HCT116 (cell line): ENCODE measurements around the gene TPP1. TPM values are rescaled to one million over a fixed set of nuclear protein-coding genes. Genes with fewer than 3 reads are reported as not detected.

ENCODE experiments used
- ATAC-seq: fragments of 200-7000 bp; cut with Tn5 transposase; 2 replicates; pipeline ENCODE4 v1.9.1; 2020; ENCODE audit warnings: mild to moderate bottlenecking, moderate library complexity
- BruUV-seq: library from RNA; stranded (reverse); fragments of 400-500 nt; replicated peaks from 2 replicates; lab custom pipeline; 2021; lab: Mats Ljungman, UMichigan
- CTCF ChIA-PET: fragments of 300-600 bp; sonication (Branson Sonifier 250); formaldehyde crosslinking; loops from one replicate; lab custom pipeline; 2021; ENCODE audit warnings: antibody characterized with exemption; lab: Charles Lee
- POLR2A ChIA-PET: fragments of 300-600, 350-600 bp; sonication (Branson Sonifier 250); formaldehyde crosslinking; loops from one replicate; lab custom pipeline; 2021; ENCODE audit warnings: antibody characterized with exemption; lab: Charles Lee
- RAD21 ChIA-PET, 2 experiments: fragments of 300-600 bp; sonication (Branson Sonifier 250); formaldehyde crosslinking; loops; one replicate each; lab custom pipeline; 2023; ENCODE audit warnings: low total read pairs in 2 of 2; ENCODE audit not compliant: uncharacterized antibody in 2 of 2, unreplicated experiment in 2 of 2, low non-redundant PET in 1 of 2; lab: Charles Lee
- DNase-seq: peaks from one replicate; pipeline ENCODE4 v3.0.0-alpha.2; 2010; ENCODE audit warnings: low read depth, low spot score
- H2AFZ ChIP-seq: fragments of 200-600 bp; shearing (Covaris generic), sonication (generic); 2 replicates; pipeline ENCODE4 v1.6.1; 2017; ENCODE audit warnings: low read depth, mixed run types, mixed read lengths, antibody characterized with exemption, low read length; ENCODE audit not compliant: poor library complexity, severe bottlenecking
- H3K27ac ChIP-seq: 2 replicates; pipeline ENCODE4 v1.5.1; 2012; ENCODE audit warnings: low read depth, low read length
- H3K27me3 ChIP-seq: fragments of 200-600 bp; sonication (generic); 2 replicates; pipeline ENCODE4 v1.6.1; 2016; ENCODE audit warnings: mixed run types, low read length, mixed read lengths; ENCODE audit not compliant: insufficient read depth
- H3K36me3 ChIP-seq, 2 experiments: fragments of 200-500 bp in 1 of 2; fragments of 200-600 bp in 1 of 2; sonication (Bioruptor generic) in 1 of 2; sonication (generic) in 1 of 2; 2 replicates each; pipeline versions ENCODE4 v1.5.1 to v1.6.1; 2014 to 2016; ENCODE audit warnings: low read length in 2 of 2, inconsistent platforms in 1 of 2, mixed read lengths in 1 of 2, mixed run types in 1 of 2; ENCODE audit not compliant: insufficient read depth in 2 of 2, control insufficient read depth in 1 of 2
- H3K4me1 ChIP-seq, 2 experiments: fragments of 200-600 bp in 1 of 2; sonication (generic) in 1 of 2; 2 replicates each; pipeline versions ENCODE4 v1.5.1 to v1.6.1; 2012 to 2017; ENCODE audit warnings: low read length in 2 of 2, inconsistent platforms in 1 of 2, mild to moderate bottlenecking in 1 of 2, mixed read lengths in 1 of 2, mixed run types in 1 of 2, moderate library complexity in 1 of 2; ENCODE audit not compliant: insufficient read depth in 2 of 2, control insufficient read depth in 1 of 2
- H3K4me2 ChIP-seq: fragments of 200-600 bp; sonication (generic); 2 replicates; pipeline ENCODE4 v1.6.1; 2017; ENCODE audit warnings: mixed run types, low read length, mixed read lengths
- H3K4me3 ChIP-seq, 2 experiments: fragments of 200-600 bp in 1 of 2; sonication (generic) in 1 of 2; replicated peaks in 1 of 2; 2 replicates each; pipeline ENCODE4 v1.5.1; 2011 to 2016; ENCODE audit warnings: low read length in 2 of 2, control low read depth in 1 of 2, low read depth in 1 of 2, mild to moderate bottlenecking in 1 of 2, mixed read lengths in 1 of 2, mixed run types in 1 of 2
- H3K79me2 ChIP-seq: fragments of 200-600 bp; sonication (generic); 2 replicates; pipeline ENCODE4 v1.6.1; 2017; ENCODE audit warnings: mild to moderate bottlenecking, mixed run types, low read length, moderate library complexity, mixed read lengths; ENCODE audit not compliant: insufficient read depth
- H3K9ac ChIP-seq: fragments of 200-600 bp; sonication (generic); 2 replicates; pipeline ENCODE4 v1.6.1; 2016; ENCODE audit warnings: low read length, mixed read lengths
- H3K9me2 ChIP-seq: fragments of 200-600 bp; sonication (generic), shearing (Covaris generic); 2 replicates; pipeline ENCODE4 v1.6.1; 2017; ENCODE audit warnings: mixed run types, mild to moderate bottlenecking, moderate library complexity; ENCODE audit not compliant: insufficient read depth
- H3K9me3 ChIP-seq, 2 experiments: fragments of 200-500 bp in 1 of 2; fragments of 200-600 bp in 1 of 2; sonication (Bioruptor generic) in 1 of 2; sonication (generic) in 1 of 2; 2 replicates each; pipeline ENCODE4 v1.6.1; 2014 to 2017; ENCODE audit warnings: low read length in 2 of 2, mixed read lengths in 2 of 2, inconsistent platforms in 1 of 2, low read depth in 1 of 2, mild to moderate bottlenecking in 1 of 2, mixed run types in 1 of 2, moderate library complexity in 1 of 2; ENCODE audit not compliant: control insufficient read depth in 1 of 2, insufficient read depth in 1 of 2
- H4K20me1 ChIP-seq: fragments of 200-600 bp; sonication (generic), shearing (Covaris generic); 2 replicates; pipeline ENCODE4 v1.6.1; 2017; ENCODE audit warnings: mixed run types, mild to moderate bottlenecking, moderate library complexity; ENCODE audit not compliant: insufficient read depth
- CBX3 ChIP-seq: IDR thresholded peaks from 2 replicates; pipeline ENCODE4 v1.6.1; 2012; ENCODE audit warnings: low read depth
- CEBPB ChIP-seq: IDR thresholded peaks from 2 replicates; pipeline ENCODE4 v1.6.1; 2012; ENCODE audit warnings: low read depth
- ELF1 ChIP-seq: IDR thresholded peaks from 2 replicates; pipeline ENCODE4 v1.6.1; 2012; ENCODE audit warnings: low read depth, borderline replicate concordance
- EZH2phosphoT487 ChIP-seq: fragments of 200-600 bp; IDR thresholded peaks from 2 replicates; pipeline ENCODE4 v1.6.1; 2018; ENCODE audit warnings: antibody characterized with exemption, borderline replicate concordance
- FOSL1 ChIP-seq: IDR thresholded peaks from 2 replicates; pipeline ENCODE4 v1.6.1; 2012; ENCODE audit warnings: low read depth
- JUND ChIP-seq: IDR thresholded peaks from 2 replicates; pipeline ENCODE4 v1.6.1; 2012
- POLR2A ChIP-seq: IDR thresholded peaks from 2 replicates; pipeline ENCODE4 v1.7.0; 2011; ENCODE audit warnings: borderline replicate concordance; ENCODE audit not compliant: insufficient read depth, insufficient read length; ENCODE audit errors: extremely low read depth
- SIN3A ChIP-seq: IDR thresholded peaks from 2 replicates; pipeline ENCODE4 v1.6.1; 2012; ENCODE audit warnings: low read depth
- SP1 ChIP-seq: IDR thresholded peaks from 2 replicates; pipeline ENCODE4 v1.6.1; 2012; ENCODE audit warnings: low read depth
- TCF7L2 ChIP-seq: IDR thresholded peaks from 2 replicates; pipeline ENCODE4 v1.7.0; 2011; ENCODE audit warnings: borderline replicate concordance, inconsistent platforms; ENCODE audit not compliant: insufficient read depth, insufficient read length; ENCODE audit errors: extremely low read depth
- ZFX ChIP-seq: fragments of 450-650 bp; IDR thresholded peaks from 2 replicates; pipeline ENCODE4 v1.6.1; 2017
- ZNF274 ChIP-seq: fragments of 200-500 bp; sonication (Bioruptor generic); IDR thresholded peaks from 2 replicates; pipeline ENCODE4 v1.6.1; 2014; ENCODE audit warnings: mild to moderate bottlenecking, low read depth, low read length, inconsistent platforms
- intact Hi-C: fragments of 100-400 bp; cut with micrococcal nuclease; formaldehyde crosslinking; loops from 2 replicates; pipeline ENCODE4 v1.10.0; 2022
- total RNA-seq: library from RNA; stranded (reverse); gene quantifications from one replicate; pipeline ENCODE4 v1.2.1, GENCODE V29; 2021; ENCODE audit not compliant: unreplicated experiment
- TF ChIP-seq, protein P1 (sequence below): IDR thresholded peaks from 2 replicates; pipeline ENCODE4 v1.6.1; 2012; ENCODE audit warnings: low read depth

Gene TPP1
- total RNA-seq, 1 experiment from 2014 or later: 44.7 TPM

DNA sequence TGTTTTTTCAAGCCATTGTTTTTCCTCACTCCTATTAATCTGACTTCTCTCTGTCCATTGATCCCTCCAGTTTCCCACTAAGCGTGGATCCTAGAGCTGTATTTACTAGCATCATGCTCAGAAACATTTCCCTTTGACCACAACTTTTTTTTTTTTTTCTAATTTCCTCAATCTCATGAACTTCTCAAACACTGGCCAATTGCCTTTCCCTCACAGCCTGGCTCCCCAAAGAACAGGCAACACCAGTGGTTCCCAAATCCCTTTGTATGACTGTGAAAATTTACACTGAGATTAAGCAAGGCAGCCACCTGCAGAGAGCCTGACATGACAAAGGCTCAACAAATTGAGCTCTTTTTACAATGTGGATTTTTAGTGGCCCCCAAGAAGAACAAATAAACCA lies 1.4 kb upstream of the TPP1 start:
- BruUV-seq: no TSS peak
- DNase-seq (no peak), ATAC-seq (no peak)
- intact Hi-C loops: no loop called here
- Histone ChIP-seq H4K20me1 (no peaks in the 10 kb centered on the region), H3K4me2 (no peak overlapping the region), H3K36me3 (no peaks in the 10 kb centered on the region), H3K79me2 (peaks cover 11% of the 10 kb centered on the region; the same call in 1 of the 2 replicates), H3K9me3 (no peaks in the 10 kb centered on the region), H3K27ac (no peak overlapping the region), H3K9me2 (no peaks in the 10 kb centered on the region), H3K9ac (no peak overlapping the region), H3K4me3 (no peak overlapping the region), H3K27me3 (no peaks in the 10 kb centered on the region), H3K4me1 (peaks cover 5 to 15% of the 10 kb centered on the region in 2 experiments; a peak in 3 of 4 replicates), H2AFZ (no peak overlapping the region)
- TF ChIP-seq ZNF274 (no peak), EZH2phosphoT487 (no peak), CEBPB (no peak), ELF1 (no peak), POLR2A (no peak), JUND (no peak), TCF7L2 (no peak)
- ChIA-PET RAD21 (no interaction called here), CTCF (no interaction called here), POLR2A (no interaction called here)

DNA sequence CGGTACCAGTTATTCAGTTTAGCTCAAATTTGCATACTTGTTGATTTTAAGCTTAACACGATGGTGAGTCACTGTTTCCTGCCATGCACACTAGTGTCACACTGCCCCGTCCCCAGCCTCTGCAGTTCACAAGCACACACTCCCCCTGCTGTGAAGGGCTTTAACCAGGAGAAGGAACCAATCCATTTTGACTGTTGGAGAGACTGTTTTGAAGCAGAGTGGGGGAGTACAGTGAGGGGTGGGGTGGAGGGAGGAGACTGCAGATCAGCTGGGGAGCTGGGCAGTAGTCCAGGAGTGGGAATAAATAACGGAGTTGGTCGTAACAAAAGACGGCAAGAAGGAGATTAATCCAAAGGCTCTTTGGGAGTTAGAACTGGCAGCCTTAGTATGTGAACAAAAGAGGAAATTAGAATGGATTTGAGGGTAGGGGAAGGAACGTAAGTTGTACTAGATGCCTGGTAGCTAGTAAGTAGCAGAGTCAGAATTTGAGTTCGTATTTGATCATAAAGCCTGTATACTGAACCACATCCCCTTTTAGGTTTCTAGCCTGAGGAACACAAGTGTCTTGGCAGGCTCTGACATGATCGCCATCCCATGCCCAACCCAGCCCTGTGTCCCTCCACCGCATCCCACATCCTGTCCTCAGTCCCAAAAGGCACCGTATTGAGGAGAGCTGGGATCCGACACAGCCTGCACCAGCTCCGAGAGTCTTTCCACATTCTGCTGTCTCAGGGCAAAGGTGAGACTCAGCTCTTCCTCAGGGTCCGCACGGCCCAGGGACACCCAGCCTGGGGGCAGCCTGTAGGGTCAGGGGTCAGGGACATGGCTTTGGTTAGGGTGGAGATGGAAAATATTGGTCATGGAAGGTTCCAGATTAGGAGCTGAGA lies 862 bp downstream of the TPP1 start:
- Histone ChIP-seq H3K4me2 (peak overlapping the region; percentile 77), H3K9ac (peak overlapping the region; percentile 64), H3K27me3 (no peaks in the 10 kb centered on the region), H3K9me3 (no peaks in the 10 kb centered on the region), H3K27ac (peak overlapping the region; percentile 36; the same call in 1 of the 2 replicates), H2AFZ (no peak overlapping the region), H3K36me3 (peaks cover 0 to 4% of the 10 kb centered on the region in 2 experiments; a peak in 1 of 4 replicates), H3K79me2 (peaks cover 11% of the 10 kb centered on the region; the same call in 1 of the 2 replicates), H3K4me3 (peak overlapping the region; percentile 74 to 96), H3K9me2 (no peaks in the 10 kb centered on the region), H4K20me1 (no peaks in the 10 kb centered on the region), H3K4me1 (peaks cover 5 to 15% of the 10 kb centered on the region in 2 experiments; a peak in 3 of 4 replicates)
- intact Hi-C loops: no loop called here
- ChIA-PET RAD21 (no interaction called here), CTCF (interaction anchor here (1.0 to 1.5 kb wide), 4 partner anchors 49 to 230 kb away, joined by 3 to 4 read pairs (median 3); partner anchors contain the start of gene MRPL17), POLR2A (interaction anchor here (1.0 to 1.6 kb wide), 5 partner anchors 8 to 239 kb away, joined by 3 to 5 read pairs (median 3); partner anchors contain the start of gene MRPL17)
- DNase-seq: no peak
- TF ChIP-seq, protein P1, sequence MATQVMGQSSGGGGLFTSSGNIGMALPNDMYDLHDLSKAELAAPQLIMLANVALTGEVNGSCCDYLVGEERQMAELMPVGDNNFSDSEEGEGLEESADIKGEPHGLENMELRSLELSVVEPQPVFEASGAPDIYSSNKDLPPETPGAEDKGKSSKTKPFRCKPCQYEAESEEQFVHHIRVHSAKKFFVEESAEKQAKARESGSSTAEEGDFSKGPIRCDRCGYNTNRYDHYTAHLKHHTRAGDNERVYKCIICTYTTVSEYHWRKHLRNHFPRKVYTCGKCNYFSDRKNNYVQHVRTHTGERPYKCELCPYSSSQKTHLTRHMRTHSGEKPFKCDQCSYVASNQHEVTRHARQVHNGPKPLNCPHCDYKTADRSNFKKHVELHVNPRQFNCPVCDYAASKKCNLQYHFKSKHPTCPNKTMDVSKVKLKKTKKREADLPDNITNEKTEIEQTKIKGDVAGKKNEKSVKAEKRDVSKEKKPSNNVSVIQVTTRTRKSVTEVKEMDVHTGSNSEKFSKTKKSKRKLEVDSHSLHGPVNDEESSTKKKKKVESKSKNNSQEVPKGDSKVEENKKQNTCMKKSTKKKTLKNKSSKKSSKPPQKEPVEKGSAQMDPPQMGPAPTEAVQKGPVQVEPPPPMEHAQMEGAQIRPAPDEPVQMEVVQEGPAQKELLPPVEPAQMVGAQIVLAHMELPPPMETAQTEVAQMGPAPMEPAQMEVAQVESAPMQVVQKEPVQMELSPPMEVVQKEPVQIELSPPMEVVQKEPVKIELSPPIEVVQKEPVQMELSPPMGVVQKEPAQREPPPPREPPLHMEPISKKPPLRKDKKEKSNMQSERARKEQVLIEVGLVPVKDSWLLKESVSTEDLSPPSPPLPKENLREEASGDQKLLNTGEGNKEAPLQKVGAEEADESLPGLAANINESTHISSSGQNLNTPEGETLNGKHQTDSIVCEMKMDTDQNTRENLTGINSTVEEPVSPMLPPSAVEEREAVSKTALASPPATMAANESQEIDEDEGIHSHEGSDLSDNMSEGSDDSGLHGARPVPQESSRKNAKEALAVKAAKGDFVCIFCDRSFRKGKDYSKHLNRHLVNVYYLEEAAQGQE: no peak
- no peak for TF ChIP-seq FOSL1
- TF ChIP-seq ZNF274: no peak
- TF ChIP-seq SIN3A: no peak
- TF ChIP-seq JUND: no peak
- TF ChIP-seq ZFX: no peak
- TF ChIP-seq CBX3: no peak
- no peak for TF ChIP-seq SP1
- peak; percentile 2; the same call in 1 of the 2 replicates for ATAC-seq
- BruUV-seq: no TSS peak
